OCI-LY3 (cell line): ENCODE data around the gene MED28.

Source experiments
- CTCF ChIP-seq: fragments of 200-600, 300-600 bp; sonication (generic); IDR thresholded peaks from 2 replicates; pipeline ENCODE4 v1.5.1; 2014; ENCODE audit warnings: antibody characterized with exemption, low read length, low read depth
- EZH2phosphoT487 ChIP-seq: fragments of 200-600 bp; shearing (Covaris generic); IDR thresholded peaks from 2 replicates; pipeline ENCODE4 v1.6.1; 2018; ENCODE audit warnings: antibody characterized with exemption, mixed run types, low read depth

GRCh38 chr4:17633600-17633999, 19.2 kb downstream of the MED28 start:
- TF ChIP-seq CTCF (no peak), EZH2phosphoT487 (no peak)
